Stimulated activated CD4-positive, alpha-beta T cell treated with anti-CD3 and anti-CD28 coated beads, Interleukin-12 subunit alpha, Interleukin-12 subunit beta, amount 100 ng/mL, for 48 hours (primary cell): ENCODE data around the gene HDAC2.
"Not testable (repeated sequence)": the region's sequence is repeated elsewhere in the genome, so short reads cannot be mapped to it uniquely, and the experiment has no call there.

Experiments used
- DNase-seq, 3 donors: peaks; one replicate each; pipeline ENCODE4 v3.0.0-alpha.2; 2020; ENCODE audit warnings: low read depth in 2 of 3, low spot score in 1 of 3

HDAC2 gene

GRCh38 chr6:113976806-113977205, 5.9 kb upstream of the HDAC2 start:
- no peak for DNase-seq

GRCh38 chr6:113971741-113972140, 793 bp upstream of the HDAC2 start:
- DNase-seq: no peak

- DNase-seq: peak; percentile 18 to 46 (median 24)
Observed at GRCh38 chr6:113969888-113970804, 802 bp downstream of the HDAC2 start.

- DNase-seq: no peak
Observed at GRCh38 chr6:113968472-113968871, 2.5 kb downstream of the HDAC2 start.

- no peak for DNase-seq
Observed at GRCh38 chr6:113967777-113968176, 3.2 kb downstream of the HDAC2 start.

GRCh38 chr6:113960795-113961194, 10.2 kb downstream of the HDAC2 start:
- no peak for DNase-seq

- DNase-seq: no peak
Observed at GRCh38 chr6:113959235-113959634, 11.7 kb downstream of the HDAC2 start.

GRCh38 chr6:113954653-113955052, 16.3 kb downstream of the HDAC2 start:
- no peak for DNase-seq

GRCh38 chr6:113953346-113953745, 17.6 kb downstream of the HDAC2 start:
- no peak for DNase-seq

- DNase-seq: no peak
Observed at GRCh38 chr6:113949499-113949898, 21.4 kb downstream of the HDAC2 start.

- DNase-seq: no peak
Observed at GRCh38 chr6:113944701-113945100, 26.2 kb downstream of the HDAC2 start.

GRCh38 chr6:113939825-113940224, 31.1 kb downstream of the HDAC2 start:
- no peak for DNase-seq

- peak in 1 of 3 donors; percentile 17 for DNase-seq
Observed at GRCh38 chr6:113936093-113936934, 34.6 kb downstream of the HDAC2 start.

- no peak for DNase-seq
Observed at GRCh38 chr6:113934101-113934500, 36.8 kb downstream of the HDAC2 start.

GRCh38 chr6:113931907-113932306, 39.0 kb downstream of the HDAC2 start:
- not testable (repeated sequence) for DNase-seq

- DNase-seq: no peak
Observed at GRCh38 chr6:113930183-113930582, 40.8 kb downstream of the HDAC2 start.

GRCh38 chr6:113927001-113927400, 43.9 kb downstream of the HDAC2 start:
- no peak for DNase-seq

- no peak for DNase-seq
Observed at GRCh38 chr6:113925378-113925777, 45.6 kb downstream of the HDAC2 start.

GRCh38 chr6:113924312-113924723, 46.6 kb downstream of the HDAC2 start:
- no peak for DNase-seq

GRCh38 chr6:113923526-113923925, 47.4 kb downstream of the HDAC2 start:
- DNase-seq: no peak

- DNase-seq: no peak
Observed at GRCh38 chr6:113921299-113921904, 49.5 kb downstream of the HDAC2 start.
